Body of pancreas (tissue), 4 donors: ENCODE data around the gene MEFV. TPM values are rescaled to one million over a fixed set of nuclear protein-coding genes. Genes with fewer than 3 reads are reported as not detected.

Experiments
- ATAC-seq: fragments of 150-250 bp; one replicate; pipeline ENCODE4 v1.9.1; 2016
- DNase-seq, 4 donors: peaks; one replicate each; pipeline ENCODE4 v3.0.0-alpha.2; 2019
- H3K27ac ChIP-seq, 4 donors: fragments of 200-600 bp; sonication (generic); 1 replicate in 3 of 4; 2 replicates in 1 of 4; pipeline versions ENCODE4 v1.5.1 to v1.6.1; 2016 to 2019; ENCODE audit warnings: mild to moderate bottlenecking in 1 of 4, mixed read lengths in 1 of 4, moderate library complexity in 1 of 4
- H3K27me3 ChIP-seq, 2 donors: fragments of 200-600 bp; sonication (generic); one replicate each; pipeline ENCODE4 v1.6.0; 2016; ENCODE audit warnings: mild to moderate bottlenecking in 1 of 2
- H3K36me3 ChIP-seq, 2 donors: fragments of 200-600 bp; sonication (generic); replicated peaks in 1 of 2; 2 replicates each; pipeline ENCODE4 v1.5.1; 2016; ENCODE audit warnings: low read depth in 2 of 2; ENCODE audit not compliant: insufficient read depth in 1 of 2
- H3K4me1 ChIP-seq: fragments of 200-600 bp; sonication (generic); one replicate; pipeline ENCODE4 v1.6.0; 2016
- H3K4me3 ChIP-seq, 2 donors: fragments of 200-600 bp; sonication (generic); 1 replicate in 1 of 2; 2 replicates in 1 of 2; pipeline ENCODE4 v1.5.1; 2016 to 2019
- H3K9me3 ChIP-seq, 3 donors: fragments of 200-600 bp; sonication (generic); 1 replicate in 2 of 3; 2 replicates in 1 of 3; pipeline ENCODE4 v1.5.1; 2016
- POLR2A ChIP-seq, 3 donors: fragments of 450-650 bp; IDR thresholded peaks; one replicate each; pipeline ENCODE4 v1.6.1; 2016; ENCODE audit warnings: antibody characterized with exemption in 3 of 3, mild to moderate bottlenecking in 2 of 3
- WGBS, 2 donors: methylation state at CpG; one replicate each; pipeline ENCODE4 v1.1.5; 2017; 5-methylcytosine and 5-hydroxymethylcytosine counted together
- intact Hi-C: fragments of 100-400 bp; cut with DNase I; formaldehyde crosslinking; loops from one replicate; pipeline ENCODE4 v1.15.1; 2023
- total RNA-seq, 2 donors: library from RNA; depleted of rRNA; stranded (reverse); fragments of >200 nt; gene quantifications; one replicate each; pipeline ENCODE4 v1.1.0, GENCODE V29; 2016
- TF ChIP-seq, protein P1 (sequence below), 7 experiments: fragments of 450-650 bp in 4 of 7; fragments of 200-600 bp in 3 of 7; sonication (generic) in 3 of 7; IDR thresholded peaks; one replicate each; pipeline ENCODE4 v1.5.1; 2016 to 2019; ENCODE audit warnings: antibody characterized with exemption in 7 of 7

The MEFV gene
- total RNA-seq, 2 donors from 2014 or later, result 0.78 to 0.99 TPM

DNA sequence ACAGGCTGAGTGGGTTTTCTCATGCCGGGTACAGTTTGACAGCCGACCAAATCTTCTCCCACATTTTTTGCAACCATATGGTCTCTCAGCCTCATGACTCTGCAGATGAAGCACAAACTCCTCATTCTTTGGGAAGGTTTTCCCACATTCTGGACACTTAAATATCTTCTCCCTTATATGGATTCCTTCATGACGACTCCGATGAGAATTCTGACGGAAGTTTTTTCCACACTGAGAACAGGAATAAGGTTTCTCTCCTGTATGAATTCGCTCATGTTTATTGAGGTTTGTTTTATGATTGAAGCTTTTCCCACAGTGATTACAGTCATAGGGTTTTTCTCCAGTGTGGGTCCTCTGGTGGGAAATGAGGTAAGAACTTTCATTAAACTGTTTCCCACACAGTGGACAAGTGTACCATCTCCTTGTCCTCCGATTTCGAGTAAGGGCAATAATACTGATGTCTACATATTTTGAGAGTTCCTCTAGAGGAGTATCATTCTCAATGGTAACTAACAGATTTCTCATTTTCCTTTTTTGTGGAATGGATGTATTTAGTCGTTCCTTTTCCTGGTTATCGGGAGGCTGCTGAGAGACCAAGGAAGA lies 32.4 kb downstream of the MEFV start:
- ATAC-seq (no peak), DNase-seq (no peak)
- H3K4me3 ChIP-seq, result no peak overlapping the region
- no peak overlapping the region for H3K27ac ChIP-seq
- peaks cover 10 to 13% of the 10 kb centered on the region in 2 donors for H3K36me3 ChIP-seq
- TF ChIP-seq POLR2A (IDR thresholded peaks at IDR 0.05), result no peak
- TF ChIP-seq, protein P1, sequence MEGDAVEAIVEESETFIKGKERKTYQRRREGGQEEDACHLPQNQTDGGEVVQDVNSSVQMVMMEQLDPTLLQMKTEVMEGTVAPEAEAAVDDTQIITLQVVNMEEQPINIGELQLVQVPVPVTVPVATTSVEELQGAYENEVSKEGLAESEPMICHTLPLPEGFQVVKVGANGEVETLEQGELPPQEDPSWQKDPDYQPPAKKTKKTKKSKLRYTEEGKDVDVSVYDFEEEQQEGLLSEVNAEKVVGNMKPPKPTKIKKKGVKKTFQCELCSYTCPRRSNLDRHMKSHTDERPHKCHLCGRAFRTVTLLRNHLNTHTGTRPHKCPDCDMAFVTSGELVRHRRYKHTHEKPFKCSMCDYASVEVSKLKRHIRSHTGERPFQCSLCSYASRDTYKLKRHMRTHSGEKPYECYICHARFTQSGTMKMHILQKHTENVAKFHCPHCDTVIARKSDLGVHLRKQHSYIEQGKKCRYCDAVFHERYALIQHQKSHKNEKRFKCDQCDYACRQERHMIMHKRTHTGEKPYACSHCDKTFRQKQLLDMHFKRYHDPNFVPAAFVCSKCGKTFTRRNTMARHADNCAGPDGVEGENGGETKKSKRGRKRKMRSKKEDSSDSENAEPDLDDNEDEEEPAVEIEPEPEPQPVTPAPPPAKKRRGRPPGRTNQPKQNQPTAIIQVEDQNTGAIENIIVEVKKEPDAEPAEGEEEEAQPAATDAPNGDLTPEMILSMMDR (IDR thresholded peaks at IDR 0.05), result no peak
- peaks cover 0 to 53% (median 0%) of the 10 kb centered on the region in 3 donors for H3K9me3 ChIP-seq
- H3K4me1 ChIP-seq, result no peaks in the 10 kb centered on the region
- WGBS, 2 donors, result 92 to 94% methylated on average over 10 of the region's 10 CpGs
- no peaks in the 10 kb centered on the region for H3K27me3 ChIP-seq
- intact Hi-C loops, result loop anchor here (10.0 kb wide), 1 partner anchor 91 kb away; no protein-coding TSS in a partner anchor

DNA sequence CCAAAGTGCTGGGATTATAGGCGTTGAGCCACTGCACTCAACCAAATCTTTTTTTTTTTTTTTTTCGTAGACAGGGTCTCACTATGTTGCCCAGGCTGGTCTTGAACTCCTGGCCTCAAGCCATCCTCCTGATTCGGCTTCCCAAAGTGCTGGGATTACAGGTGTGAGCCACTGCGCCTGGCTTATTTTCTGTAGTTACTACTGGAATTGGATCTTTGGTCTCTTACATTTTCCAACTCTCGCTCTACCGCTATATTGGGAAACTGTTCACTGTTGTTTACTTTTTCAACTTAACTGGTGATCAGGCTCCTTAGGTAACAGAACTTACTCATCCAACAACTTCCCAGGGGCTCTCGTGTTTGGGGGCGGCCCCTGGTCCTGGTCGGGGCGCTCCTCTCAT lies 35.6 kb downstream of the MEFV start:
- Histone ChIP-seq H3K4me1 (no peaks in the 10 kb centered on the region), H3K27ac (no peak overlapping the region), H3K27me3 (no peaks in the 10 kb centered on the region), H3K9me3 (peaks cover 0 to 46% (median 0%) of the 10 kb centered on the region in 3 donors), H3K4me3 (no peak overlapping the region), H3K36me3 (peaks cover 8 to 13% of the 10 kb centered on the region in 2 donors)
- WGBS, 2 donors, result 75 to 79% methylated on average over 10 of the region's 10 CpGs
- intact Hi-C loops, result loop anchor here (10.0 kb wide), 1 partner anchor 94 kb away; no protein-coding TSS in a partner anchor
- TF ChIP-seq POLR2A (IDR thresholded peaks at IDR 0.05), result no peak
- TF ChIP-seq, protein P1 (IDR thresholded peaks at IDR 0.05), result no peak
- DNase-seq (no peak), ATAC-seq (no peak)

DNA sequence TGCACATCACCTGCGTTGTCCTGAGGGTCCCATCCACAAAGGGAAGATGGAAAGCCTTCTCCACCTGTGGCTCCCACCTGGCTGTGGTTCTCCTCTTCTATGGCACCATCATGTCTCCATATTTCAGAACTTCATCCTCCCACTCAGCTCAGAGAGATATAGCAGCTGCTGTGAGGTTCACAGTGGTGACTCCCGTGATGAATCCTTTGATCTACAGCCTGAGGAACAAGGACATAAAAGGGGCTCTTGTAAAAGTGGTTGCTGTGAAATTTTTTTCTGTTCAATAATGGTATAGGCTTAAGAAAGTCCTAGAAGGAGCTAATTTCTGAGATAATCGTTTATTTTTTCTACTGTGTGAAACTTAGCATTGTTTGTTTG lies 40.2 kb downstream of the MEFV start:
- TF ChIP-seq POLR2A (IDR thresholded peaks at IDR 0.05), result no peak
- TF ChIP-seq, protein P1 (IDR thresholded peaks at IDR 0.05), result no peak
- intact Hi-C loops, result no loop called here
- Histone ChIP-seq H3K9me3 (peaks cover 0 to 6% (median 0%) of the 10 kb centered on the region in 3 donors), H3K36me3 (no peaks in the 10 kb centered on the region), H3K27me3 (no peaks in the 10 kb centered on the region), H3K27ac (no peak overlapping the region), H3K4me1 (no peaks in the 10 kb centered on the region), H3K4me3 (no peak overlapping the region)
- ATAC-seq (no peak), DNase-seq (no peak)
- WGBS, 2 donors, result 32 to 43% methylated on average over 3 of the region's 3 CpGs

DNA sequence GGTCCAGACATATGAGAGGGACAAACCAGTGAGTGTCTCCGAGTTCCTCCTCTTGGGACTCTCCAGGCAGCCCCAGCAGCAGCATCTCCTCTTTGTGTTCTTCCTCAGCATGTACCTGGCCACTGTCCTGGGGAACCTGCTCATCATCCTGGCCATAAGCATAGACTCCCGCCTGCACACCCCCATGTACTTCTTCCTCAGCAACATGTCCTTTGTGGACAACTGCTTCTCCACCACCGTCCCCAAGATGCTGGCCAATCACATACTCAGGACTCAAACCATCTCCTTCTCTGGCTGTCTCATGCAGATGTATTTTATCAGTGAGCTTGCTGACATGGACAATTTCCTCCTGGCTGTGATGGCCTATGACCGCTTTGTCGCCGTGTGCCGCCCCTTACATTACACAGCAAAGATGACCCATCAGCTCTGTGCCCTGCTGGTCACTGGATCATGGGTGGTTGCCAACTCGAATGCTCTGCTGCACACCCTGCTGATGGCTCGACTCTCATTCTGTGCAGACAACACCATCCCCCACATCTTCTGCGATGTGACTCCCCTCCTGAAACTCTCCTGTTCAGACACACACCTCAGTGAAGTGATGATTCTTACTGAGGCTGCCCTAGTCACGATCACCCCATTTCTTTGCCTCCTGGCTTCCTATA lies 40.7 kb downstream of the MEFV start:
- WGBS, 2 donors, result 54 to 59% methylated on average over 11 of the region's 11 CpGs
- DNase-seq, result no peak
- intact Hi-C loops, result no loop called here
- Histone ChIP-seq H3K4me3 (no peak overlapping the region), H3K36me3 (no peaks in the 10 kb centered on the region), H3K27ac (no peak overlapping the region), H3K9me3 (peaks cover 0 to under 1% (median 0%) of the 10 kb centered on the region in 3 donors), H3K4me1 (no peaks in the 10 kb centered on the region), H3K27me3 (no peaks in the 10 kb centered on the region)
- TF ChIP-seq, protein P1 (IDR thresholded peaks at IDR 0.05), result no peak
- TF ChIP-seq POLR2A (IDR thresholded peaks at IDR 0.05), result no peak
- ATAC-seq, result no peak
